Heart left ventricle (tissue), 16 donors: ENCODE results near the gene MID1. TPM values are rescaled to one million over a fixed set of nuclear protein-coding genes. Genes with fewer than 3 reads are reported as not detected.

Experiments
- ATAC-seq, 4 donors: fragments of 200-7000 bp; cut with Tn5 transposase; one replicate each; pipeline ENCODE4 v1.9.1; 2020 to 2022; ENCODE audit warnings: moderate library complexity in 4 of 4, mild to moderate bottlenecking in 3 of 4, moderate number of reproducible peaks in 1 of 4
- DNase-seq, 5 donors: peaks; one replicate each; pipeline ENCODE4 v3.0.0-alpha.2; 2020
- H3K27ac ChIP-seq, 12 donors: fragments of 200-600 bp; sonication (generic) in 4 of 12; one replicate each; pipeline versions ENCODE4 v1.5.0 to v1.8.0; 2016 to 2022; ENCODE audit warnings: mild to moderate bottlenecking in 2 of 12
- H3K27me3 ChIP-seq, 9 donors: fragments of 200-600 bp; sonication (generic) in 2 of 9; one replicate each; pipeline versions ENCODE4 v1.5.1 to v1.8.0; 2016 to 2022; ENCODE audit warnings: mild to moderate bottlenecking in 3 of 9
- H3K36me3 ChIP-seq, 9 donors: fragments of 200-600 bp; sonication (generic) in 2 of 9; one replicate each; pipeline versions ENCODE4 v1.5.0 to v1.8.0; 2018 to 2022; ENCODE audit warnings: mild to moderate bottlenecking in 2 of 9
- H3K4me1 ChIP-seq, 12 donors: fragments of 200-600 bp; sonication (generic) in 4 of 12; one replicate each; pipeline versions ENCODE4 v1.5.0 to v1.8.0; 2016 to 2022; ENCODE audit warnings: mild to moderate bottlenecking in 3 of 12
- H3K4me3 ChIP-seq, 12 donors: fragments of 200-600 bp; sonication (generic) in 4 of 12; one replicate each; pipeline versions ENCODE4 v1.5.0 to v1.8.0; 2017 to 2022; ENCODE audit warnings: mild to moderate bottlenecking in 9 of 12, moderate library complexity in 4 of 12
- H3K9me3 ChIP-seq, 12 donors: fragments of 200-600 bp; sonication (generic) in 4 of 12; one replicate each; pipeline versions ENCODE4 v1.5.0 to v1.8.0; 2016 to 2022; ENCODE audit warnings: mild to moderate bottlenecking in 1 of 12
- POLR2A ChIP-seq, 2 donors: fragments of 450-650 bp; IDR thresholded peaks; one replicate each; pipeline ENCODE4 v1.6.1; 2017; ENCODE audit warnings: antibody characterized with exemption in 2 of 2, mild to moderate bottlenecking in 2 of 2, moderate library complexity in 2 of 2
- WGBS, 4 donors: extraction: QIAGEN DNeasy Blood & Tissue Kit in 2 of 4; methylation state at CpG; one replicate each; pipeline versions ENCODE4 v1.1.5 to v1.1.7; 2013 to 2018; 5-methylcytosine and 5-hydroxymethylcytosine counted together
- intact Hi-C, 10 donors: fragments of 100-400 bp; cut with DNase I; formaldehyde crosslinking; loops; one replicate each; pipeline versions ENCODE4 v1.11.1 to v1.14.2; 2022
- polyA plus RNA-seq, 2 donors: library from polyadenylated mRNA; stranded (reverse); fragments of 200-250 nt; gene quantifications; one replicate each; pipeline ENCODE4 v1.2.3, GENCODE V29; 2013
- total RNA-seq, 9 donors: library from RNA; depleted of rRNA in 2 of 9; stranded (reverse); fragments of >200 nt in 2 of 9; fragmentation: NEBNext Ultra II Directional in 3 of 9; extraction: Animal tissue kit (Norgen Biotek cat#: 25700) in 3 of 9; gene quantifications; one replicate each; pipeline versions ENCODE4 v1.1.0 to v1.2.4, GENCODE V29; 2016 to 2023
- TF ChIP-seq, protein P1 (sequence below), 12 donors: fragments of 200-600 bp; sonication (generic) in 4 of 12; IDR thresholded peaks; one replicate each; pipeline versions ENCODE4 v1.5.0 to v1.8.0; 2018 to 2022; ENCODE audit warnings: antibody characterized with exemption in 12 of 12, mild to moderate bottlenecking in 5 of 12
- donor health status: ischemic (EF 13 %, LVEDD 7.1; RV severe dilation, severe dysfunction).
- donor health status: healthy with polysubstance abuse.
- donor health status: DM: no; HTN: yes; CAD: no.
- donor health status: DM: no; HTN: no; CAD: no.
- donor health status: ischemic (EF 25% LVEDD 6.9; RV normal size, moderate dysfunction).
- donor health status: ischemic (EF 25% LVEDD 5.7; RV mildly dilated, moderate dysfunction).
- donor health status: healthy.
- donor health status: DM: yes; HTN: yes; CAD: no.
- donor health status: ischemic (EF 35%, LVEDD 5.7; RV mildly dilated, moderate dysfunction).
- donor health status: nonischemic (EF 11% LVEDD 7.7; RV severe dilation, severe dysfunction).
- donor health status: DM: yes; HTN: yes; CAD: no.
- donor health status: PGD.
- donor health status: ischemic (EF 29% LVEDD 5.4; RV normal size, mild dysfunction).
- donor health status: nonischemic (EF 23%, LVEDD 6.1; RV moderate dilation, normal function).

Gene MID1
- total and polyA plus RNA-seq, 11 donors: 1.6 to 18.7 (median 4.8) TPM

DNA sequence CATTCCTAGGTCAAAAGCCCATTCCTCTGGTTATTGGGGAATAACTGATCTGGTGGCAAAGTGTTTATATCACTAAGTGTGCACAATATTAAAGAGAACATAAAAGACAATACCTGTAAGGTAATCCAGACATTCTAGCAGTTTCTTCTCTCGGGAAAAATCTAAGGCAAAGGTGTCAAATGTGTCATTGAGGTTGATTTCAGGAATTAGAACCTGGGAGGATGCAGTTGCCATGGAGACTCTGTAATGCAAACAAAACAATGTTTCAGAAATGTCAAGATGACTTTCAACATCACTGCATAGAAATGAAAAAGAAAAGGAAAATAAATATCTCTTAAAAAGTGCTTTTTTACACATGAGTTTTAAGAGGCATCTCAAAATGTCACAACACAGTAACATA, 145.9 kb downstream of the MID1 start:
- no peaks in the 10 kb centered on the region for H3K27me3 ChIP-seq
- intact Hi-C loops: loop anchor here in 1 of 10 donors (10.0 kb wide), 1 partner anchor 120 kb away; no protein-coding TSS in a partner anchor
- peaks cover 0 to 22% (median 6%) of the 10 kb centered on the region in 9 donors for H3K36me3 ChIP-seq
- no peak for TF ChIP-seq POLR2A (IDR thresholded peaks at IDR 0.05)
- TF ChIP-seq, protein P1, sequence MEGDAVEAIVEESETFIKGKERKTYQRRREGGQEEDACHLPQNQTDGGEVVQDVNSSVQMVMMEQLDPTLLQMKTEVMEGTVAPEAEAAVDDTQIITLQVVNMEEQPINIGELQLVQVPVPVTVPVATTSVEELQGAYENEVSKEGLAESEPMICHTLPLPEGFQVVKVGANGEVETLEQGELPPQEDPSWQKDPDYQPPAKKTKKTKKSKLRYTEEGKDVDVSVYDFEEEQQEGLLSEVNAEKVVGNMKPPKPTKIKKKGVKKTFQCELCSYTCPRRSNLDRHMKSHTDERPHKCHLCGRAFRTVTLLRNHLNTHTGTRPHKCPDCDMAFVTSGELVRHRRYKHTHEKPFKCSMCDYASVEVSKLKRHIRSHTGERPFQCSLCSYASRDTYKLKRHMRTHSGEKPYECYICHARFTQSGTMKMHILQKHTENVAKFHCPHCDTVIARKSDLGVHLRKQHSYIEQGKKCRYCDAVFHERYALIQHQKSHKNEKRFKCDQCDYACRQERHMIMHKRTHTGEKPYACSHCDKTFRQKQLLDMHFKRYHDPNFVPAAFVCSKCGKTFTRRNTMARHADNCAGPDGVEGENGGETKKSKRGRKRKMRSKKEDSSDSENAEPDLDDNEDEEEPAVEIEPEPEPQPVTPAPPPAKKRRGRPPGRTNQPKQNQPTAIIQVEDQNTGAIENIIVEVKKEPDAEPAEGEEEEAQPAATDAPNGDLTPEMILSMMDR (IDR thresholded peaks at IDR 0.05): no peak
- peak overlapping the region in 1 of 12 donors; percentile 5 for H3K27ac ChIP-seq
- ATAC-seq: no peak
- 42 to 66% (median 55%) methylated on average over 1 of the region's 1 CpG for WGBS, 4 donors
- H3K9me3 ChIP-seq: no peaks in the 10 kb centered on the region
- peaks cover 0 to 9% (median 0%) of the 10 kb centered on the region in 12 donors for H3K4me1 ChIP-seq
- H3K4me3 ChIP-seq: no peak overlapping the region
- DNase-seq: no peak

DNA sequence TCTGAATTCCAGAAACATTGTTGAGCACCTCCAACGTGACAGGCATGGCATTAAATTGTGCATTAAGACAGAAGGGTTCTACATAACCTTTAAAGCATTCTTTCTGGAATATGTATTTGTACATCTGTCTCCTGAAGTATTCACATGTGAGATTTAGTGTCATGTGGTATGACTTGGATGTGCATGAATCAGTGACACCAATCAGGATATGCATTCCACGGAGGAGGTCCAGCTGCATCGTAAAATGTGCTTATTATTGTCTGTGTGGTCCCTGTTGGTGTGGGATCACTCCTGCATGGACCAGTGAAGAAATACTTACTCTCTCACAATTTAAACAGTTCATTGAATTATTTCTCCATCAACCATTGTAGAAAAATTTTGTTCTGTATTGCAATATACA, 149.0 kb downstream of the MID1 start:
- H3K4me3 ChIP-seq: no peak overlapping the region
- H3K4me1 ChIP-seq: peaks cover 0 to 9% (median 0%) of the 10 kb centered on the region in 12 donors
- peaks cover 0 to 41% (median 6%) of the 10 kb centered on the region in 9 donors for H3K36me3 ChIP-seq
- WGBS, 4 donors: 63 to 95% (median 77%) methylated on average over 3 of the region's 3 CpGs
- no peak for DNase-seq
- intact Hi-C loops: loop anchor here in 1 of 10 donors (10.0 kb wide), 1 partner anchor 123 kb away; no protein-coding TSS in a partner anchor
- TF ChIP-seq, protein P1 (IDR thresholded peaks at IDR 0.05): no peak
- no peak for TF ChIP-seq POLR2A (IDR thresholded peaks at IDR 0.05)
- ATAC-seq: no peak
- H3K9me3 ChIP-seq: no peaks in the 10 kb centered on the region
- no peaks in the 10 kb centered on the region for H3K27me3 ChIP-seq
- no peak overlapping the region for H3K27ac ChIP-seq

DNA sequence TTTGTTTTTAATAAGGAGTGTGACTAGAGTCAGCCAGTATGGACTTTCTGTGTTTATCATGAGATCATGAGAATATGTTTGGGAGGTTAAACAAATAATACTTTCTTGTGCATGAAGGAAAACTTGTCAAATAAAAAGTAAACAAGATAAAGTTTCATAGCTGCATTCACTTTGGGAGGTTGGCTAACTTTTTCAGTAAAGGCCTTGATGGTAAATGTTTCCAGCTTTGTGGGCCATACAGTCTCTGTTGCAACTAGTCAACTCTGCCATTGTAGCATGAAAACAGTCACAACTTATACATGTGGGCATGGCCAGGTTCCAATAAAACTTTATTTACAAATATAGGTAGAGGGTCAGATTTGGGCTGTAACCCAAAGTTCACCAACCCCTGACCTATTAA, 150.4 kb downstream of the MID1 start:
- Histone ChIP-seq H3K4me1 (peaks cover 0 to 9% (median 0%) of the 10 kb centered on the region in 12 donors), H3K27ac (no peak overlapping the region), H3K4me3 (no peak overlapping the region), H3K9me3 (no peaks in the 10 kb centered on the region), H3K27me3 (no peaks in the 10 kb centered on the region), H3K36me3 (peaks cover 0 to 51% (median 6%) of the 10 kb centered on the region in 9 donors)
- intact Hi-C loops: loop anchor here in 1 of 10 donors (10.0 kb wide), 1 partner anchor 125 kb away; no protein-coding TSS in a partner anchor
- TF ChIP-seq POLR2A (IDR thresholded peaks at IDR 0.05): no peak
- TF ChIP-seq, protein P1 (IDR thresholded peaks at IDR 0.05): no peak
- DNase-seq (no peak), ATAC-seq (no peak)

DNA sequence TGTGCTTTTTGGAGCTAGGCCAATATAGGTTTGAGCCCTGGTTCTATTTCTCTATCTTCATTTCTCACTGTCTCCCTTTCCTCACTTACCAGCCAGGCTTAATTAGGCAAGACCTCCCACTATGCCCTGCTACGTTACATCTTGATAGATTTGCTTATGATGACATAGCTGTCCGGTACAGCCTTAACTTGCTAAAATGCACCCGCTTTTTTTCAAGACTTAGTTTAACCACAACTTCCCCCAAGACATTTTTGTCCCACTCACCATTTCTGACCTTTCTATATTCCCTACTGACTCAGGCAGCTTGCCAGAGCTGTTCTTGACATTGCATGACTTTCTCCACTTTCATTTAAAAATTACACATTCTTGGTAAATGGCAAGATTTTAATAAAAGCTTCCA, 152.6 kb downstream of the MID1 start:
- TF ChIP-seq, protein P1 (IDR thresholded peaks at IDR 0.05): no peak
- TF ChIP-seq POLR2A (IDR thresholded peaks at IDR 0.05): no peak
- WGBS, 4 donors: 75 to 82% (median 76%) methylated on average over 3 of the region's 3 CpGs
- intact Hi-C loops: no loop called here

More for the DNA sequence above, 152.6 kb downstream of the MID1 start:
- Histone ChIP-seq H3K27ac (no peak overlapping the region), H3K9me3 (no peaks in the 10 kb centered on the region), H3K4me1 (no peaks in the 10 kb centered on the region), H3K4me3 (no peak overlapping the region), H3K36me3 (peaks cover 0 to 37% (median 0%) of the 10 kb centered on the region in 9 donors), H3K27me3 (no peaks in the 10 kb centered on the region)
- DNase-seq (no peak), ATAC-seq (no peak)
